Type B pancreatic cell (in vitro differentiated cells): ENCODE data around the gene POMP. TPM values are rescaled to one million over a fixed set of nuclear protein-coding genes. Genes with fewer than 3 reads are reported as not detected.
A peak's percentile ranks its signal among the peaks of the same experiment; 100 is the strongest.

Source experiments
- DNase-seq: peaks from one replicate; pipeline ENCODE4 v3.0.0; 2021; ENCODE audit warnings: mixed read lengths; ENCODE audit not compliant: unreplicated experiment; ENCODE audit errors: extremely low spot score
- H3K27ac Mint-ChIP-seq: 2 replicates; pipeline ENCODE4 v1.8.0; 2021; ENCODE audit warnings: mild to moderate bottlenecking, mixed read lengths
- H3K27me3 Mint-ChIP-seq: 2 replicates; pipeline ENCODE4 v1.8.0; 2021; ENCODE audit warnings: mixed read lengths
- H3K36me3 Mint-ChIP-seq: 2 replicates; pipeline ENCODE4 v1.8.0; 2021; ENCODE audit warnings: mixed read lengths
- H3K4me1 Mint-ChIP-seq: one replicate; pipeline ENCODE4 v1.8.0; 2021; ENCODE audit warnings: mixed read lengths; ENCODE audit not compliant: unreplicated experiment
- H3K4me3 Mint-ChIP-seq: 2 replicates; pipeline ENCODE4 v1.8.0; 2021; ENCODE audit warnings: mild to moderate bottlenecking, mixed read lengths
- H3K9me3 Mint-ChIP-seq: 2 replicates; pipeline ENCODE4 v1.8.0; 2021; ENCODE audit warnings: mixed read lengths
- CTCF ChIP-seq: fragments of 200-600 bp; sonication (generic); conservative IDR thresholded peaks from 2 replicates; pipeline ENCODE4 v1.5.0; 2021; ENCODE audit warnings: antibody characterized with exemption, mild to moderate bottlenecking
- total RNA-seq: library from RNA; stranded (reverse); gene quantifications from 2 replicates; pipeline ENCODE4 v1.2.1, GENCODE V29; 2021; ENCODE audit warnings: low replicate concordance

POMP gene
- total RNA-seq, 1 donor from 2014 or later: 59.4 TPM

GRCh38 chr13:28719227-28720055 lies 60.5 kb downstream of the POMP start:
- no peak for TF ChIP-seq CTCF
- H3K4me3 Mint-ChIP-seq: peak overlapping the region; percentile 95
- H3K27me3 Mint-ChIP-seq: peaks cover 59% of the 10 kb centered on the region
- H3K36me3 Mint-ChIP-seq: no peaks in the 10 kb centered on the region
- H3K9me3 Mint-ChIP-seq: no peaks in the 10 kb centered on the region
- peaks cover 7% of the 10 kb centered on the region for H3K4me1 Mint-ChIP-seq
- no peak for DNase-seq
- H3K27ac Mint-ChIP-seq: peak overlapping the region; percentile 73

GRCh38 chr13:28723806-28724205 lies 64.9 kb downstream of the POMP start:
- Mint-ChIP-seq H3K27ac (no peak overlapping the region), H3K9me3 (peaks cover 3% of the 10 kb centered on the region), H3K27me3 (peaks cover 45% of the 10 kb centered on the region), H3K36me3 (no peaks in the 10 kb centered on the region), H3K4me3 (no peak overlapping the region), H3K4me1 (peaks cover 7% of the 10 kb centered on the region)
- no peak for DNase-seq
- TF ChIP-seq CTCF: no peak

- H3K27ac Mint-ChIP-seq: no peak overlapping the region
- no peaks in the 10 kb centered on the region for H3K4me1 Mint-ChIP-seq
- H3K9me3 Mint-ChIP-seq: peaks cover 3% of the 10 kb centered on the region
- H3K4me3 Mint-ChIP-seq: no peak overlapping the region
- TF ChIP-seq CTCF: no peak
- H3K36me3 Mint-ChIP-seq: no peaks in the 10 kb centered on the region
- peaks cover 38% of the 10 kb centered on the region for H3K27me3 Mint-ChIP-seq
- DNase-seq: no peak
Observed at GRCh38 chr13:28725046-28725610, 66.2 kb downstream of the POMP start.

Other genes with a start within 250 kb of the POMP start
- 0.79 and 1.3 TPM in 2 replicates for gene FLT1, start 164.0 kb upstream of the POMP start, total RNA-seq
- 2.8 and 5.5 TPM in 2 replicates for gene SLC46A3, start 59.8 kb downstream of the POMP start, total RNA-seq
- gene MTUS2, start 161.2 kb downstream of the POMP start, total RNA-seq: 4.1 and 14.5 TPM in 2 replicates